Esophagus muscularis mucosa (tissue), 3 donors: ENCODE measurements around the gene RBBP7.

Source experiments
- CTCF ChIP-seq, 3 experiments: fragments of 200-600 bp in 2 of 3; fragments of 450-650 bp in 1 of 3; sonication (generic) in 2 of 3; IDR thresholded peaks; one replicate each; pipeline ENCODE4 v1.5.1; 2017 to 2019; ENCODE audit warnings: antibody characterized with exemption in 3 of 3, mild to moderate bottlenecking in 2 of 3, moderate library complexity in 1 of 3
- POLR2A ChIP-seq: fragments of 450-650 bp; IDR thresholded peaks from one replicate; pipeline ENCODE4 v1.6.1; 2017; ENCODE audit warnings: antibody characterized with exemption, moderate library complexity, mild to moderate bottlenecking, low read depth

GRCh38 chrX:16867947-16868346 is 2.2 kb downstream of the RBBP7 start:
- no peak for TF ChIP-seq CTCF (IDR thresholded peaks at IDR 0.05)
- no peak for TF ChIP-seq POLR2A
